ENCODE data around the gene NANOS1.

DNA sequence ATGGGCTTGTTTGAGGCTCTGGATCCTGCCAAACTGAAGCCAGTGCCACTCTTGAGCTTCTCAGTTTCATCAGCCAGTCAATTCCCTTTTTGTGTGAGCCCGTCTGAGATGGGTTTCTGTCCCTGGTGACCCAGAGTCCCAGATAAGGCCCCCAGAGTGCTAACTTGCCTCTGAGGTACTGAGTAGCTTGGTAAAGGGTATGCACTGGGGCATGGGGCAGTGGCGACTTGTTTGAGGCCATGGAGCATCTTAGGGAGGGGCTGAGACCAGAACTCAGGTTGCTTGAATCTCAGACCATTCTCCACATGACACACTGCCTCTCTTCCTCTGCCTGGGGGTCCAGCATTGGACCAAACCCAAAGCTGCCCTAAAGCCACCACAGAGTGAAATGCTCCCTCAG is 35.2 kb upstream of the NANOS1 start:
- TF ChIP-seq CTCF (IDR thresholded peaks at IDR 0.05; ENCODE audit: low read depth, low read length) (no peak), EZH2phosphoT487 (IDR thresholded peaks at IDR 0.05; ENCODE audit: low read depth) (no peak)
